ENCODE data around the gene KCNIP1.

DNA sequence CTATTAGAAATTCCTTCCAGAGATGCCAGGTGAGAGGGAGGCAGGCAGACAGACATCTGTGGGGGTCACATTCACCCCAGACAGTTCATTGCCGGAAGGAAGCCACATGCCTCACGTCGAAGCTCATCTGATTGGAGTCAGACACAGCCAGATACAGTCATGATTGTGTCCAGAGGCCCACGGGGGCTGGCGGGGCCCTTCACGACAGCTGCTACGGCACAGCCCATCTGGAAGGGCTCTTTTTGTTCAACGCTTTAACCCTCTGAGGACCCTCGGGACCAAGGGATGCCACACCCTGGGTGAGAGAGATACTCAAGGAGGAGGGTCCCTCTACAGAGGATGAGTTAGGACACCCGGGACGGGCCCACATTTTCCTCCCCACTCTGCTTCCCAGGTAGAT, 247.8 kb downstream of the KCNIP1 start:
- no peak for TF ChIP-seq POLR2A (IDR thresholded peaks at IDR 0.05)
- TF ChIP-seq POLR2AphosphoS5 (IDR thresholded peaks at IDR 0.05) = no peak
- TF ChIP-seq, protein P1, sequence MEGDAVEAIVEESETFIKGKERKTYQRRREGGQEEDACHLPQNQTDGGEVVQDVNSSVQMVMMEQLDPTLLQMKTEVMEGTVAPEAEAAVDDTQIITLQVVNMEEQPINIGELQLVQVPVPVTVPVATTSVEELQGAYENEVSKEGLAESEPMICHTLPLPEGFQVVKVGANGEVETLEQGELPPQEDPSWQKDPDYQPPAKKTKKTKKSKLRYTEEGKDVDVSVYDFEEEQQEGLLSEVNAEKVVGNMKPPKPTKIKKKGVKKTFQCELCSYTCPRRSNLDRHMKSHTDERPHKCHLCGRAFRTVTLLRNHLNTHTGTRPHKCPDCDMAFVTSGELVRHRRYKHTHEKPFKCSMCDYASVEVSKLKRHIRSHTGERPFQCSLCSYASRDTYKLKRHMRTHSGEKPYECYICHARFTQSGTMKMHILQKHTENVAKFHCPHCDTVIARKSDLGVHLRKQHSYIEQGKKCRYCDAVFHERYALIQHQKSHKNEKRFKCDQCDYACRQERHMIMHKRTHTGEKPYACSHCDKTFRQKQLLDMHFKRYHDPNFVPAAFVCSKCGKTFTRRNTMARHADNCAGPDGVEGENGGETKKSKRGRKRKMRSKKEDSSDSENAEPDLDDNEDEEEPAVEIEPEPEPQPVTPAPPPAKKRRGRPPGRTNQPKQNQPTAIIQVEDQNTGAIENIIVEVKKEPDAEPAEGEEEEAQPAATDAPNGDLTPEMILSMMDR (IDR thresholded peaks at IDR 0.05) = no peak

Measured in stomach (tissue), 4 donors.